Measurements from ENCODE around the gene CD80. TPM values are rescaled to one million over a fixed set of nuclear protein-coding genes. Genes with fewer than 3 reads are reported as not detected.
A peak's percentile ranks its signal among the peaks of the same experiment; 100 is the strongest.

CD80 gene
- polyA plus RNA-seq, 1 of the 3 experiments (the other 2 are of a cell fraction), result not detected

- Histone ChIP-seq H3K9ac (no peak within 1 kb of the TSS), H3K27me3 (ENCODE audit: insufficient read depth) (no peaks in the 10 kb centered on the region), H3K4me1 (ENCODE audit: control insufficient read depth in 1 of 2, insufficient read depth in 2 of 2, low read depth in 1 of 2, low read length in 1 of 2) (peaks cover 0 to 24% of the 10 kb centered on the region in 2 experiments; a peak in 1 of 4 replicates), H2AFZ (ENCODE audit: low read depth) (no peak within 1 kb of the TSS), H3K4me3 (ENCODE audit: low read depth in 2 of 2, low read length in 1 of 2) (no peak within 1 kb of the TSS), H3K4me2 (no peak within 1 kb of the TSS), H4K20me1 (ENCODE audit: insufficient read depth) (no peaks in the 10 kb centered on the region), H3K79me2 (ENCODE audit: insufficient read depth) (no peaks in the 10 kb centered on the region), H3K27ac (ENCODE audit: low read depth in 2 of 2, low read length in 1 of 2) (no peak within 1 kb of the TSS), H3K36me3 (replicated peaks in 1 of 2; ENCODE audit: control insufficient read depth in 1 of 2, insufficient read depth in 2 of 2, low read length in 1 of 2) (no peaks in the 10 kb centered on the region), H3K9me3 (no peaks in the 10 kb centered on the region), H3K9me2 (no peaks in the 10 kb centered on the region), H3F3A (replicated peaks; ENCODE audit: insufficient read depth) (no peaks in the 10 kb centered on the region)
- DNase-seq, result no peak
- no peak for TF ChIP-seq CHD2 (IDR thresholded peaks at IDR 0.05; ENCODE audit: low read length, partially characterized antibody)
- no peak for TF ChIP-seq MAX (IDR thresholded peaks at IDR 0.05; ENCODE audit: low read depth)
- POLR2A ChIA-PET, result no interaction called here
- WGBS (ENCODE audit: low lambda C conversion rate), result 79% methylated on average over 7 of the region's 7 CpGs
- CTCF ChIA-PET, result no interaction called here
Observed at GRCh38 chr3:119597548-119598288, 38.3 kb upstream of the CD80 start, which contains the start of gene PLA1A. Gene PLA1A, plus strand, starts transcription at chr3:119597885. Its CDS starts 29 bp downstream, at chr3:119597914.

- no peaks in the 10 kb centered on the region for H3K9me2 ChIP-seq
- H3K4me1 ChIP-seq (ENCODE audit: control insufficient read depth in 1 of 2, insufficient read depth in 2 of 2, low read depth in 1 of 2, low read length in 1 of 2), result peaks cover 0 to 24% of the 10 kb centered on the region in 2 experiments; a peak in 1 of 4 replicates
- H3K27ac ChIP-seq (ENCODE audit: low read depth in 2 of 2, low read length in 1 of 2), result no peak overlapping the region
- H2AFZ ChIP-seq (ENCODE audit: low read depth), result peak overlapping the region; percentile 5; the same call in 1 of the 2 replicates
- ChIA-PET CTCF (interaction anchor here (1.1 to 1.8 kb wide), 2 partner anchors 11 to 85 kb away, joined by 3 to 4 read pairs; no protein-coding TSS in a partner anchor), POLR2A (no interaction called here)
- H3K79me2 ChIP-seq (ENCODE audit: insufficient read depth), result no peaks in the 10 kb centered on the region
- no peaks in the 10 kb centered on the region for H3K36me3 ChIP-seq (replicated peaks in 1 of 2; ENCODE audit: control insufficient read depth in 1 of 2, insufficient read depth in 2 of 2, low read length in 1 of 2)
- 84% methylated on average over 6 of the region's 6 CpGs for WGBS (ENCODE audit: low lambda C conversion rate)
- H3K4me2 ChIP-seq, result no peak overlapping the region
- H3K4me3 ChIP-seq (ENCODE audit: low read depth in 2 of 2, low read length in 1 of 2), result no peak overlapping the region
- H3K9me3 ChIP-seq, result no peaks in the 10 kb centered on the region
- H3F3A ChIP-seq (replicated peaks; ENCODE audit: insufficient read depth), result no peaks in the 10 kb centered on the region
- H3K9ac ChIP-seq, result no peak overlapping the region
- no peaks in the 10 kb centered on the region for H3K27me3 ChIP-seq (ENCODE audit: insufficient read depth)
- DNase-seq, result no peak
- no peaks in the 10 kb centered on the region for H4K20me1 ChIP-seq (ENCODE audit: insufficient read depth)
- TF ChIP-seq USF1 (IDR thresholded peaks at IDR 0.05; ENCODE audit: borderline replicate concordance, low read depth) (no peak), ZBTB33 (IDR thresholded peaks at IDR 0.05; ENCODE audit: borderline replicate concordance, low read depth) (no peak), GABPA (IDR thresholded peaks at IDR 0.05; ENCODE audit: low read depth) (no peak), JUND (IDR thresholded peaks at IDR 0.05) (no peak), FOXM1 (IDR thresholded peaks at IDR 0.05; ENCODE audit: low read depth) (no peak), RXRA (IDR thresholded peaks at IDR 0.05; ENCODE audit: borderline replicate concordance, low read depth) (no peak), MEF2A (IDR thresholded peaks at IDR 0.05; ENCODE audit: borderline replicate concordance, low read depth) (no peak), RFX5 (IDR thresholded peaks at IDR 0.05; ENCODE audit: low read length) (no peak), REST (IDR thresholded peaks at IDR 0.05; ENCODE audit: low read depth, low read length) (no peak), PBX3 (IDR thresholded peaks at IDR 0.05) (no peak), POLR2AphosphoS5 (IDR thresholded peaks at IDR 0.05; ENCODE audit: low read depth, low read length) (no peak), USF2 (IDR thresholded peaks at IDR 0.05; ENCODE audit: borderline replicate concordance, low read depth, low read length) (no peak), YY1 (IDR thresholded peaks at IDR 0.05; ENCODE audit: low read depth) (no peak), CHD2 (IDR thresholded peaks at IDR 0.05; ENCODE audit: low read length, partially characterized antibody) (no peak)
Observed at GRCh38 chr3:119596398-119596797, 37.0 kb upstream of the CD80 start.

Measured in SK-N-SH (cell line).